ENCODE data around the gene EFHC1. TPM values are rescaled to one million over a fixed set of nuclear protein-coding genes. Genes with fewer than 3 reads are reported as not detected.

The EFHC1 gene
- total RNA-seq, 1 donor from 2014 or later = 59.8 TPM

DNA sequence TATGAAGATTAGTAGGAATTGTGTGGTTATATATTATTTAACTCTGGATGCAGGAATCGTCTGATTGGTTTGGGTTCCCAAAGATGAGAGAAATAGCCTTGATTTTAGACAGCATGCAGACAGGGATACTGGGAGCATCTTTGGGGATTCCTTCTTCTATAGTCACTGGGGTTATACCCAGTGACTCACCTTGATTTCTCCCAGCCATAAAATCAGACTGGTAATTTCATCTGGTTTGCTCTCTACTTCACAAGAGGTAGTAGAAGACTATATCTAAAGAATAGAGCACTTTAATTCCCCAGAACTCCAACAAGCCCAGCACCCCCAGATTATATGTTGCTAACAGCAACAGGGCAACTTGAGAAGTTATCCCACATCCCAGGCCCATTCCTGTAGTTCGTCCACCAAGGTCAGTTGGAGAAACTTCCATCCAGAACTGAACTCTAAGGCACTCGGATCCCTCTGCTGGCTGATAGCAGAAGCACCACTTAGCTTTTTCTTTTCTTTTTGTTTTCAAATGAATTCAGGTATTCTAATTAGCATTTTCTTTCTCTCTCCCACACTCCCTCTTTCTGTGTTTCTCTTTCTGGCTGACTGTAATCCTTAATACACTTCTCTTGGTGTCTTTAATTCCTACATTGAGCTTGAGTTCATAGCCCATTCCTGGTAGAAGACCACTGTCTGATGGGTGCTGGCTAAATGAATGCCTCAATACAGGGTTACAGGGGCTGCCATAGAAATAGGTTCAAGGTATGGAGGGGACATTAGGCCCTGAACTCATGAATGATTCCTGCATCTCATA lies 20.4 kb upstream of the EFHC1 start:
- no peaks in the 10 kb centered on the region for H3K9me3 ChIP-seq (ENCODE audit: low read depth)
- Mint-ChIP-seq H3K9me3 (no peaks in the 10 kb centered on the region), H3K27ac (no peak overlapping the region), H3K36me3 (peaks cover 14% of the 10 kb centered on the region), H3K4me3 (no peak overlapping the region), H3K27me3 (ENCODE audit: insufficient read depth, low read depth) (no peaks in the 10 kb centered on the region), H3K4me1 (peaks cover 7% of the 10 kb centered on the region)
- H3K27me3 ChIP-seq = no peaks in the 10 kb centered on the region
- H4K20me1 ChIP-seq (ENCODE audit: low read depth) = peaks cover 3% of the 10 kb centered on the region
- no peak overlapping the region for H3K9ac ChIP-seq
- TF ChIP-seq EZH2phosphoT487 (IDR thresholded peaks at IDR 0.05) (no peak), EZH2 (IDR thresholded peaks at IDR 0.05) (no peak)
- TF ChIP-seq, protein P1, sequence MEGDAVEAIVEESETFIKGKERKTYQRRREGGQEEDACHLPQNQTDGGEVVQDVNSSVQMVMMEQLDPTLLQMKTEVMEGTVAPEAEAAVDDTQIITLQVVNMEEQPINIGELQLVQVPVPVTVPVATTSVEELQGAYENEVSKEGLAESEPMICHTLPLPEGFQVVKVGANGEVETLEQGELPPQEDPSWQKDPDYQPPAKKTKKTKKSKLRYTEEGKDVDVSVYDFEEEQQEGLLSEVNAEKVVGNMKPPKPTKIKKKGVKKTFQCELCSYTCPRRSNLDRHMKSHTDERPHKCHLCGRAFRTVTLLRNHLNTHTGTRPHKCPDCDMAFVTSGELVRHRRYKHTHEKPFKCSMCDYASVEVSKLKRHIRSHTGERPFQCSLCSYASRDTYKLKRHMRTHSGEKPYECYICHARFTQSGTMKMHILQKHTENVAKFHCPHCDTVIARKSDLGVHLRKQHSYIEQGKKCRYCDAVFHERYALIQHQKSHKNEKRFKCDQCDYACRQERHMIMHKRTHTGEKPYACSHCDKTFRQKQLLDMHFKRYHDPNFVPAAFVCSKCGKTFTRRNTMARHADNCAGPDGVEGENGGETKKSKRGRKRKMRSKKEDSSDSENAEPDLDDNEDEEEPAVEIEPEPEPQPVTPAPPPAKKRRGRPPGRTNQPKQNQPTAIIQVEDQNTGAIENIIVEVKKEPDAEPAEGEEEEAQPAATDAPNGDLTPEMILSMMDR (IDR thresholded peaks at IDR 0.05) = peak; percentile 90
- DNase-seq (ENCODE audit: low spot score) = peak; percentile 77
- no peaks in the 10 kb centered on the region for H3K79me2 ChIP-seq (ENCODE audit: low read depth)
- H2AFZ ChIP-seq (replicated peaks) = no peak overlapping the region
- H3K4me3 ChIP-seq = no peak overlapping the region
- H3K36me3 ChIP-seq = no peaks in the 10 kb centered on the region
- no peak overlapping the region for H3K27ac ChIP-seq
- H3K4me2 ChIP-seq = no peak overlapping the region
- peaks cover 13% of the 10 kb centered on the region for H3K4me1 ChIP-seq
- peaks cover 3% of the 10 kb centered on the region for H3F3A ChIP-seq (ENCODE audit: low read depth)

- no peak overlapping the region for H3K27ac Mint-ChIP-seq
- no peak for TF ChIP-seq EZH2phosphoT487 (IDR thresholded peaks at IDR 0.05)
- TF ChIP-seq, protein P1 (IDR thresholded peaks at IDR 0.05) = no peak
- TF ChIP-seq EZH2 (IDR thresholded peaks at IDR 0.05) = no peak
- peaks cover 18% of the 10 kb centered on the region for H3K4me1 ChIP-seq
- H4K20me1 ChIP-seq (ENCODE audit: low read depth) = peaks cover 3% of the 10 kb centered on the region
- peaks cover 7% of the 10 kb centered on the region for H3K4me1 Mint-ChIP-seq
- H3K27ac ChIP-seq = no peak overlapping the region
- no peak for DNase-seq (ENCODE audit: low spot score)
- H3K4me2 ChIP-seq = no peak overlapping the region
- no peak overlapping the region for H3K9ac ChIP-seq
- H3K27me3 ChIP-seq = no peaks in the 10 kb centered on the region
- no peaks in the 10 kb centered on the region for H3K79me2 ChIP-seq (ENCODE audit: low read depth)
- no peaks in the 10 kb centered on the region for H3K27me3 Mint-ChIP-seq (ENCODE audit: insufficient read depth, low read depth)
- peaks cover 3% of the 10 kb centered on the region for H3F3A ChIP-seq (ENCODE audit: low read depth)
- no peaks in the 10 kb centered on the region for H3K9me3 ChIP-seq (ENCODE audit: low read depth)
- no peak overlapping the region for H2AFZ ChIP-seq (replicated peaks)
- no peaks in the 10 kb centered on the region for H3K9me3 Mint-ChIP-seq
- peaks cover 14% of the 10 kb centered on the region for H3K36me3 Mint-ChIP-seq
- no peaks in the 10 kb centered on the region for H3K36me3 ChIP-seq
- no peak overlapping the region for H3K4me3 ChIP-seq
- no peak overlapping the region for H3K4me3 Mint-ChIP-seq
Measured at GRCh38 chr6:52400313-52401041, 19.7 kb upstream of the EFHC1 start.

- peaks cover 7% of the 10 kb centered on the region for H3K4me1 Mint-ChIP-seq
- H2AFZ ChIP-seq (replicated peaks) = no peak overlapping the region
- no peaks in the 10 kb centered on the region for H3K27me3 Mint-ChIP-seq (ENCODE audit: insufficient read depth, low read depth)
- H3K4me3 ChIP-seq = no peak overlapping the region
- H3F3A ChIP-seq (ENCODE audit: low read depth) = peaks cover 3% of the 10 kb centered on the region
- H3K4me1 ChIP-seq = peaks cover 12% of the 10 kb centered on the region
- H3K27ac Mint-ChIP-seq = no peak overlapping the region
- no peak for TF ChIP-seq EZH2phosphoT487 (IDR thresholded peaks at IDR 0.05)
- no peak for TF ChIP-seq EZH2 (IDR thresholded peaks at IDR 0.05)
- TF ChIP-seq, protein P1 (IDR thresholded peaks at IDR 0.05) = no peak
- no peak overlapping the region for H3K9ac ChIP-seq
- H3K79me2 ChIP-seq (ENCODE audit: low read depth) = no peaks in the 10 kb centered on the region
- peaks cover 3% of the 10 kb centered on the region for H4K20me1 ChIP-seq (ENCODE audit: low read depth)
- H3K36me3 ChIP-seq = no peaks in the 10 kb centered on the region
- H3K36me3 Mint-ChIP-seq = peaks cover 14% of the 10 kb centered on the region
- no peak overlapping the region for H3K4me3 Mint-ChIP-seq
- no peaks in the 10 kb centered on the region for H3K9me3 Mint-ChIP-seq
- no peak overlapping the region for H3K4me2 ChIP-seq
- H3K27ac ChIP-seq = no peak overlapping the region
- no peaks in the 10 kb centered on the region for H3K9me3 ChIP-seq (ENCODE audit: low read depth)
- no peaks in the 10 kb centered on the region for H3K27me3 ChIP-seq
- no peak for DNase-seq (ENCODE audit: low spot score)
Measured at GRCh38 chr6:52403086-52403485, 17.1 kb upstream of the EFHC1 start.

Data from neural progenitor cell (in vitro differentiated cells).